ENCODE measurements around the gene SLC26A1.
"Not testable (repeated sequence)": the region's sequence is repeated elsewhere in the genome, so short reads cannot be mapped to it uniquely, and the experiment has no call there.

Gene SLC26A1

GRCh38 chr4:951594-952468 lies 41.4 kb downstream of the SLC26A1 start:
- DNase-seq = no peak

- DNase-seq = no peak
Observed at GRCh38 chr4:951186-951585, 42.0 kb downstream of the SLC26A1 start.

GRCh38 chr4:950136-951020 lies 42.8 kb downstream of the SLC26A1 start:
- no peak for DNase-seq

GRCh38 chr4:949656-950055 lies 43.5 kb downstream of the SLC26A1 start:
- no peak for DNase-seq

- no peak for DNase-seq
Observed at GRCh38 chr4:948936-949300, 44.3 kb downstream of the SLC26A1 start.

- no peak for DNase-seq
Observed at GRCh38 chr4:948101-948935, 44.9 kb downstream of the SLC26A1 start.

- DNase-seq = no peak
Observed at GRCh38 chr4:947491-947971, 45.7 kb downstream of the SLC26A1 start.

GRCh38 chr4:946517-947471 lies 46.4 kb downstream of the SLC26A1 start:
- DNase-seq = no peak

- DNase-seq = no peak
Observed at GRCh38 chr4:946103-946450, 47.1 kb downstream of the SLC26A1 start.

GRCh38 chr4:945274-946102 lies 47.7 kb downstream of the SLC26A1 start:
- DNase-seq = no peak

GRCh38 chr4:939508-939907 lies 53.7 kb downstream of the SLC26A1 start:
- DNase-seq = not testable (repeated sequence)
